Middle frontal gyrus (tissue), 1 donor: ENCODE results near the gene IGF2.

ENCODE experiments used
- DNase-seq: peaks from one replicate; pipeline ENCODE4 v3.0.0-alpha.2; 2015; ENCODE audit warnings: low spot score; ENCODE audit errors: extremely low spot score

IGF2 gene

DNA sequence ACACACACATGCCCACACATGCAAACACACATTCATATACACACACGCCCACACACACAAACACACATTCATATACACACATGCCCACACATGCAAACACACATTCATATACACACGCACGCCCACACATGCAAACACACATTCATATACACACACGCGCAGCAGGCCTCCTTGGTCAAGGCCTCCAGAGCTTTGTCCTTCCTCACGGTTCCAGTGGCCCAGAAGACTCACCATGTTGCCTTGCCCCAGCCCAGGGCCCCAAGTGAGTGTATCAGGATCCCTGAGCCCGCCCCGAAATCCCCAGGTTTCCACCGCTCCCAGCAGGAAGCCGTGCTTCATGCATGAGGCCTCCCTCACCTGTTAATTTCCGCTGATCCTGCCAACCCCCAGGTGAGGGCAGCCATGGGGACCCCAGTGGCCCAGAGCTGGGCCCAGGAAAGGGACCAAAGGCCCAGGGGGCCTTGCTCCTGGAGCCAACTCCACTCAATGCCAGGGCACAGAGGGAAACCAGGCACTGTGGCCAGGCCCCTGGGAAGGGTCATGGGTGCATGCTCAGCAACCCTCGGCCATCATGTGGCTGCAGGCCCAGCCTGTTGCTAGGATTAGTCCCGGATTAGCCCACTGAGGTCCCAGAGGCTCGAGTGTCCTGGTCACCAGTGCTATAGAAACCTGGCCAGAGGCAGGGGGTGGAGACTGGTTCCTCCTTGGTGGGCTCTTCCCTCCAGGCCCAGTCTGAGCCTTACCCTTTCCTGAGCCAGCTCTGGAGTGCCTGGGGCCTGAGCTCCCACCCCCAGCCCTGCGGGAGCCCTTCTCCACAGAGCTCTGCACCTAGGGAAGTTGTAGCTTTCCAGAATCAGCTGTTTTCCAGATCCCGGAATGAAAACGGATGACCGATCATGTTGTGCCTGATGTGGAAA is 34.4 kb downstream of the IGF2 start:
- no peak for DNase-seq

DNA sequence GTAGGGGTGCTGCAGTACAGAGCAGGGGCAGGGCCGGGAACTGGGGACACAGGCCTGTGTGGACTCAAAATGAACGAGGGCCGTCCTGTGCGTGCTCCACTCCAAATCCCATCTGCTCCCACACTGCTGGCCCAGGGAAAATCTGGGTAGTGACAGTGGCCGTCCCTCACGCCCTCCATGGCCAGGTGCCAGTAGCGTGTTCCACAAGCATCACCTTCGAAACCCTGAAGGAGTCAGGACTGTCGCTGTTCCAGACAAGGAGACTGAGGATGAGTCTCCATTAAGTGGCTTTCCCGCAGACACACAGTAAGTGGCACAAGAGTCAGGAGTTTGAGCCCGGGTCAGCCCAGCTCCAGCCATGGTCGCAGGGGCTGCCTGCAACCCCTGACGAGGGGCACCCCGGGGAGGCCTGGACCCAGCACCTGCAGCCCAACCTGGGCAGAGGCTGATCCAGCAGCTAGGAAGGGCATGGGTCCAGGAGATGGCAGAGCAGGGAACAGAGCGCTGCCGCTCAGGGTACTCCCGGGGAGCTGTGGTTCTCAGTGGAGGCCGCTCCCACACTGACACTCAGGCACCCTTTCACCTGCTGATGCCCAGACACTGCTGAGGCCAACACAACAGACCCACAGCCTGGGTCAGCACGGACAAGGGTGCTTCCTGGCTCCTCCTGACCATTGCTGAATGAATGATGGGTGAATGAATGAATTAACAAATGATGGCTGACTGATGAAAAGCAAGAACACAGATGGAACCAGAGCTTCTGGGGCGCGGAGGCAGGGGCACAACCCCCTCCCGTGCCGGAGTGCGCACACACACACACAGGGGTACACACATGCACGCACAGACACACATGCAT is 35.3 kb downstream of the IGF2 start:
- DNase-seq, result no peak

DNA sequence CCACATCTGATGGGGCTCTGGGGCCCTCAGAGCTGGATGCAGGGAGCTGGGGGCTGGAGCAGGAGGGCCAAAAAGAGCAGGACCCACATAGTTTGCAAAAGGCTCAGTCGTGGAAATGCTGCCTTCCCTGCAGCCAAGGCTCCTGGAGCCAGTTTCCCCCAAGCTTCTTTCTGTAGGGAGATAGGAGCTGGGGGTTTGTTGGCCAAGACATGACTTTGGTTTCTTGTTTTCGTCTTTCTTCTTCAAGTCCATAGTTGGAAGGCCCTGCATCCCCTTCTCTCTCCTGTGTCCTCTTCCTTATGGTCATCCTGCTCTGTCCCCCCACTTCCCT is 36.3 kb downstream of the IGF2 start:
- DNase-seq, result no peak

DNA sequence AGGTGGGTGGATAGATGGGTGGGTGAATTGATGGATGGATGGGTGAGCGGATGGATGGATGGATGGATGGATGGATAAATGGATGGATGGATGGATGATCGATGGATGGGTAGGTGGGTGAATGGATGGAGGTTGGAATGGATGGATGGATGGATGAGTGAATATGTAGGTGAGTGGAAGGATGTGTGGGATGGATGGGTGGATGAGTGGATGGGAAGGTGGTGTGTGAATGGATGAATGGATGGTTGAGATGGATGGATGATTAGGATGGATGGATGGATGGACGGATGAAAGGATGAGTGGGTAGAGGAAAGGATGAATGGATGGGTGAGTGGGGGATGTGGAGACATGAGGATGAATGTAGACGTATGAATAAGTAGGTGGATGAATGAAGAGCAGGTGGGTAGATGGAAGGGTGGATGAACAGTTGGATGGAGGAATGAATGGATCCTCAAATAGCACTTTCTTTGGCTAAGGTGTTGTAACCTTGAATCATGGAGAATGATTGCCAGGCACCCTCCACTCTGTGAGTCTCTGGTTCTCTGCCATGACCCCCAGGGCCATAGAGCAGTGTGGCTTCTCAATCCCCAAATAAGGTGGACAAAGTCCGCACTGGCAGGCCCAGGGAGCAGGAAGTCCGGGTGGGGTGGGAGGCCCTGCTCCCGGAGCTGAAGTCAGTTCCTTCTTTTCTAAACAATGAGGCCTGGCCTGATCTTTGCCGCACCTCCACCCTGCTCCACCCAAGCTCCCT is 36.9 kb downstream of the IGF2 start:
- DNase-seq, result no peak

DNA sequence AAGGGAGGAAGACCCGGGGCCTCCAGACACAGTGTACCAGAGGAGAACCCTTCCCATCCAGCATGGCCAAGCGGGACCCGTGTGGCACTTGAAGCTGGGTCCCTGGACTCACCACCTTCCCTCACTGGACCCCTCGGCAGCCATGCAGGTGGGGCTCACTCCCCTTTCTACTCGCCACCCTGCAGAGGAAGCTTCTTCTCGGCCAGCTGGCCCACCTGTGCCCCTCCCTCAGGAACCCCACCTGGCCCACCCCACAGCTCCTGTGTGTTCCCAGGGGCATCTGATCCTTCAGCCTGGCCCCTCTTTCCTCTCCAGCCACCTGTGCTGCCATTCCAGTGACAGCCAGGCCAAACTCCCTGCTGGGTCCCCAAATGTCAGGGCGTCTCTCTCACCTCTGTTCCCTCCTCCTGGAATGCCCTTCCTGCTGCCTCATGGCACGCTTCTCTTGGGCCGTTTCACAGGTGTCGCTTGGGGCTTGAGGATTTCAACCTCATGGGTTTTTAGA is 38.0 kb downstream of the IGF2 start:
- no peak for DNase-seq

DNA sequence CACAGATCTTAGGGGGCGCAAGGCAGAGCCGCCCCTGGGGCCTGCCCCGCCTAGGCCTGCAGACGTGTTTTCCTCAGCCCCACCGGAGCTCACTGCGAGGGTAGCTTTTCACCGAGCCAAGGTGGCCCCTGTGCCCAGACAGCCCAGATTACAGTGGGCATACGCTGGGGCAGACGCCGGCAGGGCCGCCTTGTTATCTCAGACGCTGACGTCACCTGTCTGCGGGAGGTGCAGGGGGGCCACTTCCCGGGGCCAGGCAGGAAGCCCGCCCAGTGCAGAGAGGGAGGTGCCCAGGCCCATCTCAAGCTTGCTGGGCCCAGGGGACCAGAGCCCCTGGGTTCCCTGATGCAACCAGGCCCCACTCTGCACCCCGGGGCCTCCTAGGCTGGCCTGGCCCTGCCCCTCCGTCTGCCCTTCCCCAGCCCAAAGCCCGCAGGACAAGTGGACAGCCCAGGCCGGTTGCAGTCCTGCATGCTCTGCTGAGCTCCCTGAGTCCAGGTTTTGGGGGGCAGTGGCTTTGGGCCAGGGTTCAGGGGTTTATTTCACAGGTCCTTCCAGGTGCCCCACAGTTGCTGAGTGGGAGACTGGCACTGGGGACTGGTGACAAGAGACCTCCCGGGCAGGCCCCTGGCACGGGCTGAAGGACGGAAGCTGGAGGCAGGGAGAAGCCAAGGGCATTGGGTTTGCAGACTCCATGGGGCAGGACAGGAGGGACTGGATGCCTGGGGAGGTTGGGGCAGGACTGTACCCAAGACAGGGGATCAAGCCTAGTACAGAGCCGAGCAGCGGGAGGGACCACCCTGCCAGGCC is 38.6 kb downstream of the IGF2 start:
- DNase-seq, result no peak

DNA sequence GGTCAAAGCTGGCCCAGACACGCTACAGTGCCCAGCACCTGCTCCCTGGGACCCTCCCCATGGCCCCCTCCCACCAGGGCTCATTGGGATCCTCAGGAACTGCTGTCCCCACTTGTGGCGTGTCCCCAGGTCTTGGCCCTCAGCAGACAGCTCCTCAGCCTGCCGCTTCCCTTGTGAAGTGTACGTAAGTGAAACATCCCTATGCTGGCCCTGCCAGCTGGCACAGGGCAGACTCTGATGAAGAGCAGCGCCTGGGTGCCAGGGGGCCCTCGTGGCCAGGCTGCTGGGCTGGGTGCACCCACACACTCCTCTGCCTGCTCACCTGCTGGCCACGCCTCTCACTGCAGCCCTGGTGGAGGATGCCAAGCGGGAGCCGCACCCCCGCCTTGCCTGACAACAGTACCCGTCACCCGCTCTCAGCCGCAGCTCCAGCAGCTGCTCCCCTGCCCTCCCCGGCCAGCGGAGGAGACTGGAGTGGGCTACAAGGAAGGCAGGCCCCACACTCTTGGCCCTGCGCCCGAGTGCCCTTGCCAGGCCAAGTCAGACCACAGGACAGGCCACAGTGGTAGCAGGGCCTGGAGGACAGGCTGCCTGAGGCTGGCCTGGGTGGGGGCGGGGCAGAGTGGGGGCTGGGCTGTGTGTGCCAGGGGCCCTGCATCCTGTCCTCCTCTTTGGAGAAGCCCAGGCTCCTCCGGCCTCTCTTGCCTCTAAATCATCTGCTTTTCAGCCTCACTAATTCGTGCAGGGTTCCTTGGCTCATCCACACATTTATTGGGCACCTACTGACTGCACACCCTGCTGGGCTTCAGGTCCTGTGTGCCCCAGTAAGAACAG is 39.5 kb downstream of the IGF2 start:
- DNase-seq, result no peak

DNA sequence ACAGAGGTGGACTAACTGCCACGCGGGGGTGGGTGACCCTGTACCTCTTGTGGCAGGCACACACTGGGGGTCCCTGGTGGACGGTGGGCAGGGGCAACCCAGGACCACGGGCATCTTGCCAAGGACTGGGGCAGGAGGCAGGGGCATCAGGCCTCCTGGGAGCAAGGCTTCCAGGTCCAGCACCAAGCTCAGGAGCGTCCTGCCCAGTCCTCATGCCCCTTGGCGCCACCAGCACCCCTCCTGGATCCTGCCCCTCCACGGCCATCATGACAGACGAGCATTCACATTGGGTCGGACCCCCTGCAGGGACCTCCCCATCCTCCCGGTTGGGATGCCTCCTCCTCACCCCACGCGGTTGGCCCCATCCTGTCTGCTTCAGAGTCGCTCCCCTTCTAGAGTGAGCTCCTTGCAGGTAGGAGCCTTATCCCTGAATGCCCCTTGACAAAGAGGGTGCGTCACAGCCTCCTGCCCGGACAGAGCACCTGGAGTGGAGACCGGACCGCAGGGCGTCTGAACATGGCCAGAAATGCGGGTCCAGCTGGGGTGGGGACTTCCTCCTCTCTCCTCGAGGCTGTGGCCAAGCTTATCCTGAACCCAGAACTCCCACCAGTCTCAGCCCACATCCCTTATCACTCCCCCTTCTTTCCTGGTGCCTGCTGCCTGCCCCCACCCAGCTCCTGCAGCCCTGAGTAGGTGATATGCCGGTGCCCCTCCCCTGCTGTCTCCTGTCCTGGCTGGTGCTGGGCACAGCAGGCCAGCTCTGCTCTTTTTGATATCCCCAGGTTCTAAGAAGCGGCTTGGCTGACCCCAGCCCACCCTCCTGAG is 40.3 kb downstream of the IGF2 start:
- no peak for DNase-seq

DNA sequence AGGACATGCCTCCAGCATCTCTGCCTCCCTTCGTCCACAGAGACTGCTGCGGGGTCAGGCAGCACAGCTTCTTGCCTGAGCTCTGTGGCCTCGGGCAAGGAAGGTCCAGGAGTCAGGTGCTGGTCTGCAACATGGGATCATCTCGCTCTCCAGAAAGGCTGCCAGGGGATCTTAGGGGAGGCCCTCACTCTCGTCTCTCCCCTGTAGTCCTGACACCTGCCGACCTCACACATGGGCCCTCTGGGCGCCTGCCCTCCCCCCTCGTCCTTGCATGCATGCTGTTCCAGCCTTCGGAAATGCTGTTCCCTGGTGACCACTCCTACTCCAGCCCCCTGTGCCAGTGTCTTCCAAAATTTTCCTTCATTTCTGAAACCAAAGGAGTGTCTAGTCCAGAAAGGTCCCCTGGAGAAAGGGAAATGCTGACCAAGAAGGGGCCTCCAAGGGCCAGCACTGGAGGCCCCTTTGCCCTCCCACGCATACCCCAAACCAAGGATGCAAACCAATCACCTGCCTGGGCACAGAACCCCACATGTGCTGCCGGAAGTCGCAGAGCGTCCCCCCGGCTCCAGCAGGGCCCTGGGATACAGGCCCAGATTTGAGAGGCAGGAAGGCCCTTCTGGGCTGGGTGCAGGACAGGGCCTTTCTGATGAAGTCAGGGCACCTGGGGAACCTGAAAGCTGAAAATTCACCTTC is 41.0 kb downstream of the IGF2 start:
- DNase-seq, result no peak

DNA sequence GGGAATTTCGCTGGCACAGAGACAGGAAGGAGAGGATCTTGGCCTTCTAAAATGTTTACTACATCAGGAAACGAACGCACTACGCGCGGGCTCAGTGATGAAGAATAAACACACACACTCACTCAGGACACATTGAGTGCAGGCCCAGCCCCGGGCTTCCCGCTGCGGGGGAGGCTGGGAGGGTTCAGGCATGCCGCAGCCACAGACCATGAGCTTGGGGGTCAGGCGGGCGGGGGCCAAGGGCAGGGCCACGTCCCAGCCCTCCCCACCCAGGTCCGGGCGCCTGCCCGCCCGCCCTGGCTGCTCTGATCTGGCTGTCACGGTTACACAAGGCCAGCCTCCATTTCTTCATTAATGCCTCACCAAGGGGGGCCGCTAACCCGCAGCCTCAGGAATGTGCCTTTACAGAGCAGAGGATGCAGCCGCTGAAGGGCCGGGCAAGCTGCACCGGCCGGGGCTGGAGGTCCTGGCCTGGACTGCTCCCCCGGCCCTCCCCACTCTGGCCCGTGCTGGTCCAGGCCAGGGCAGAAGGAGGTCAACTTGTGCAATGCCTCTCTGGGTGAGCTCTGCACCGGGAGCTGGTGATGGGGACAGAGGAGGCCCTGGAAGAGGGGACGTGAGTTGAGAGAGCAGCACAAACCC is 41.7 kb downstream of the IGF2 start:
- no peak for DNase-seq

DNA sequence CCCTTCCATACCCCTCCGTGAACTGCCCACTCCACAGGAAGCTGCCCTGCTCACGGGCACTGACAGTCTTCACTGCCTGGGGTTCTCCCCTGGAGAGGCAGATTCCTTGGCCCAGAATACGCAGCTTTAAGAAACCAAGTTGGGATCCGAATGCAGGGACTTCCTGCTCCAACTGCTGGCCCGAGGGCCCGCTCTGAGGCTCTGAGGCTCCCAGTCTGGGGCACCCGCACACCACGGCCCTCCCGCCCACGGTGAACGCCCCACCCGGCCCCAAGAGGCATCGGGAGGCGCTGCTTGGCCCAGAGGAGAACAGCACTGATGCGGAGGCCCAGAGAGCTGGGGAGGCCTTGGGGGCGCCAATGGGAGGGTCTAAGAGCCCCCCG is 42.3 kb downstream of the IGF2 start:
- DNase-seq, result no peak

DNA sequence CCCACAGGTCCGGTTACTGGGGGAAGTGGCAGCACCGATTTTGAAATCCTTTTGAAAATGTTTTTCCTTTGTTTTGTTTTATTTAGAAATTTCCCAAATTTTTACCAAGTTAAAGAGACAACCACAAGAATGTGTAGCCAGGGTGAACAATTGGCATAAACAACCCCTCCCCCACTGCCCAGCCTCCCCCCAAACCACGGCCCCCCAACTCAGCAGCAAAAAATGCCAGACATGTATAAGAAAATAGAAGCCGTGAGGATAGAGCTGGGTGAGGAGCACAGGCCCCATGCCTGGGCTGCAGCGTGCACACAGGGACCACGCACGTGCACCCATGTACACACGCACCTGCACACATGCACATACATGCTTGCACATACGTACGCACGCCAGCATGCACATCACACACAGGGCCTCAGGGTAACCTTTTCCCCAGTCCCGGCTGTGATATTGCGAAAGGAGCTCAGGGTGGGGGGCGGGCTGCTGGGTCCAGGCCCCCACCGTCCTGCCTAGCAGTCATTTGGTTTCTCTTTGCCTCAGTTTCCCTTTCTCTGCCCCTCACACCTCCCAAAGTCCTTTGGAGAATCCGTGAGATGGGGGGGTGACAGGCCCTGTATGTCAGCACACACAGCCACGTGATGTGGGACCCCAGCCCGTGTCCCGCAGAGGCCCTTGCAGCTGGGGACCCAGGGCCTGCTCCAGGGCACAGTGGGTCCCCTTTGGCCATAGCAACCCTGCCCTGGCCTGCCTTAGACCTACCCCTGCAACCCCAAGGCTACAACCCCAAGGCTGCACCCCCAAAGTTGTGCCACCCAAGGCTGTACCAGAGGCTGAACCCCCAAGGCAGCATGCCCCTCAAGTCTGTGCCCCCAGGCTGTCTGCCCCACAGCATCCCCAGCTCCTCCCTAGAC is 42.9 kb downstream of the IGF2 start:
- DNase-seq, result no peak

DNA sequence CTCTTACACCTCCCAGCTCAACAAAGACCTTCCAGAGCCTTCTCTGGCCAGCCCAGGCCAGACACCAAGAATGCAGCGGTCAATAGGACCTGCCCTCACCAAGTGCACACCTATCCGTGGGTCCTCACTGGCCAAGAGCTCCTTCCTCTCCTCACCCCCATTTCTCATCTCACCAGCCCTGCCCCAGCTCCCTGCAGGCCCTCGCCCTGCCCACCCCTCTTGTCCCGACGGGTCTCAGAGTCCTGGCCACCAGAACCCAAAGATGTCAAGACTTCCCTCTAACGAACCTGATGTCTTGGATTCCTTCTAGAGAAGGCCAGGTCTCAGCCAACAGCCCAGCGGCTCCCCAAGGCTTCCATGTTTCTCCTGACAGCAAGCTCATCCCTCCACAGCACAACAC is 43.6 kb downstream of the IGF2 start:
- no peak for DNase-seq

DNA sequence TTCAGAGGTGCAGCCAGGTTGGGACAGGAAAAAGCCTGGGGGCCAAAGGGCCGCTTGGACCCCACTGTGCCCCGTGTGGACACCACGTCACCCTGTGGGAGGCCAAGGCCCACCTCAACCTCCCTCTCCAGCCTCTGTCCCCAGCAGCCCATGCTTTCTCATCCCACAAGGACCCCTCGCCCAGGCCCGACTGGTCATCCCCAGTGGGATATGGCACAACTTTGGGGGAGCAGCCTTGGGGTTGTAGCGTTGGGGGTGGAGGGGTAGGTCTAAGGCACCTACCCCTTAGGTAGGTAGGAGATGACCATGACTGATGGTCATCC is 44.0 kb downstream of the IGF2 start:
- DNase-seq, result no peak

DNA sequence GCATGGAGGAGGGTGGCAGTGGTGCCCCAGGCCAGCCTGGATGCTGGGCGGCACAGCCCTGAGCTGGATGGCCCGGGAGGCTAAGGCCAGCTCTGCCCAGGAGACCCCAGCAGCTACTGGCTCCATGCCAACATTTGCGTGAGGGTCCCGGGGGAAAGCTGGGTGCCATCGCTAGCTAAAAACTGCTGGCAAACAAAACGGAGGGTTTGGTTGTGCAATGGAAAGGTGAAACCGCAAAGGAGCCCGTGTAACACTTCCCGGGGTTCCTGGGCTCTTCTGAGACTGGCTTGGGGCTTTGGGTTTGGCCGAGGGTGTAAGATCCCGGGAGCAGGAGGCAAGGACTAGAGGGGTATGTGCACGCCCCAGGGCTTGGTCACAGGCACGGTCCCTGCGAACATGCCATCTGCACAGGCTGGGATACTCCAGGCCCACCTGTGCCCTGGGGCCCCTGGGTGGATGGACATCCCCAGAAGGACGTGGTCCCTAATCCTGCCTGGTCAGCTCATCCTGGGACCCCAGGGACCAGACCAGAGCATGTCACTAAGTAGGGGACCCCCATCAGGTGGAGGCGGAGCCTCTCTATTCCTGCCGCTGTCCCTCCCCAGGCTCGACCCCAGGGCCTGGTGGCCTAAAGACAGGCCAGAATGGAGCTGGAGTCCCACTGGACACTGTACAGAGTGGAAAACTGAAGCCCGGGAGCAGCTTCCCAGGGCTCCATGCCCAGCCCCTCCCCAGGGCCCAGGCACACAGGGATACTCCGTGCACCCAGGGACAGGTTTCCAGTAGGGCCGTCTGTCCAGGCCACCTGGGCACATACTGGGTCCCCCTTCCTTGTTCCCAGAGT is 44.6 kb downstream of the IGF2 start:
- no peak for DNase-seq
